GM23248 (cell line): Measurements from ENCODE around the gene ZNF615. TPM values are rescaled to one million over a fixed set of nuclear protein-coding genes. Genes with fewer than 3 reads are reported as not detected.
"Not testable (repeated sequence)": the region's sequence is repeated elsewhere in the genome, so short reads cannot be mapped to it uniquely, and the experiment has no call there.

ENCODE experiments used
- DNase-seq: peaks from one replicate; pipeline ENCODE4 v3.0.0-alpha.2; 2015
- H2AFZ ChIP-seq: fragments of 200-600 bp; sonication (generic); 2 replicates; pipeline ENCODE4 v1.6.1; 2016; ENCODE audit warnings: antibody characterized with exemption
- H3F3A ChIP-seq: fragments of 200-600 bp; sonication (generic); 2 replicates; pipeline ENCODE4 v1.6.1; 2016; ENCODE audit warnings: mild to moderate bottlenecking, antibody characterized with exemption, mixed run types; ENCODE audit not compliant: insufficient read depth
- H3K27ac ChIP-seq: fragments of 200-600 bp; sonication (generic); 2 replicates; pipeline ENCODE4 v1.5.1; 2016; ENCODE audit warnings: mild to moderate bottlenecking
- H3K27me3 ChIP-seq: fragments of 200-600 bp; sonication (generic); replicated peaks from 2 replicates; pipeline ENCODE4 v1.6.1; 2016; ENCODE audit warnings: mild to moderate bottlenecking; ENCODE audit not compliant: insufficient read depth
- H3K36me3 ChIP-seq: fragments of 200-600 bp; sonication (generic); 2 replicates; pipeline ENCODE4 v1.6.1; 2016; ENCODE audit warnings: low read depth, mild to moderate bottlenecking
- H3K4me1 ChIP-seq: fragments of 200-600 bp; sonication (generic); 2 replicates; pipeline ENCODE4 v1.6.1; 2016; ENCODE audit warnings: mild to moderate bottlenecking; ENCODE audit not compliant: insufficient read depth
- H3K4me2 ChIP-seq: fragments of 200-600 bp; sonication (generic); one replicate; pipeline ENCODE4 v1.6.1; 2016; ENCODE audit warnings: mild to moderate bottlenecking; ENCODE audit not compliant: unreplicated experiment
- H3K4me3 ChIP-seq: fragments of 200-600 bp; sonication (generic); 2 replicates; pipeline ENCODE4 v1.5.1; 2016; ENCODE audit warnings: mild to moderate bottlenecking
- H3K79me2 ChIP-seq: fragments of 200-600 bp; sonication (generic); 2 replicates; pipeline ENCODE4 v1.6.1; 2016; ENCODE audit warnings: mild to moderate bottlenecking; ENCODE audit not compliant: insufficient read depth
- H3K9ac ChIP-seq: fragments of 200-600 bp; sonication (generic); 2 replicates; pipeline ENCODE4 v1.6.1; 2016; ENCODE audit warnings: mild to moderate bottlenecking
- H3K9me2 ChIP-seq: fragments of 200-600 bp; sonication (generic); 2 replicates; pipeline ENCODE4 v1.6.1; 2016; ENCODE audit warnings: mixed run types, mild to moderate bottlenecking, moderate library complexity; ENCODE audit not compliant: insufficient read depth
- H3K9me3 ChIP-seq: fragments of 200-600 bp; sonication (generic); one replicate; pipeline ENCODE4 v1.6.1; 2017; ENCODE audit warnings: low read depth
- H4K20me1 ChIP-seq: fragments of 200-600 bp; sonication (generic); 2 replicates; pipeline ENCODE4 v1.6.0; 2016; ENCODE audit not compliant: insufficient read depth
- EZH2 ChIP-seq: fragments of 200-600 bp; sonication (generic); IDR thresholded peaks from 2 replicates; pipeline ENCODE4 v1.6.1; 2018; ENCODE audit warnings: antibody characterized with exemption, mild to moderate bottlenecking; ENCODE audit not compliant: insufficient read depth, poor library complexity, severe bottlenecking
- EZH2phosphoT487 ChIP-seq: fragments of 200-600 bp; sonication (generic); IDR thresholded peaks from 2 replicates; pipeline ENCODE4 v1.6.1; 2018; ENCODE audit warnings: antibody characterized with exemption, moderate library complexity, mild to moderate bottlenecking, low read depth; ENCODE audit not compliant: insufficient read depth
- WGBS, 2 experiments: methylation state at CpG; one replicate each; pipeline ENCODE4 v1.1.6; 2015 to 2017; ENCODE audit warnings: low lambda C conversion rate in 2 of 2, low coverage in 1 of 2; ENCODE audit errors: missing lambda C conversion rate in 2 of 2; 5-methylcytosine and 5-hydroxymethylcytosine counted together
- in situ Hi-C: fragments of 300-500 bp; cut with MboI; formaldehyde crosslinking; loops from 2 replicates; pipeline ENCODE4 v1.15.0; 2020
- polyA plus RNA-seq: library from polyadenylated mRNA; unstranded; fragments of >200 nt; fragmentation: Nextera tagmentation; extraction: Ambion mirVana; gene quantifications from 2 replicates; pipeline ENCODE4 v1.2.1, GENCODE V29; 2016
- total RNA-seq: library from RNA; depleted of rRNA; stranded (reverse); fragments of >200 nt; shearing (Covaris generic); gene quantifications from 2 replicates; pipeline ENCODE4 v1.2.3, GENCODE V29; 2014

Gene ZNF615
- total and polyA plus RNA-seq, 2 experiments from 2014 or later, result 4.6 to 6.9 TPM

DNA sequence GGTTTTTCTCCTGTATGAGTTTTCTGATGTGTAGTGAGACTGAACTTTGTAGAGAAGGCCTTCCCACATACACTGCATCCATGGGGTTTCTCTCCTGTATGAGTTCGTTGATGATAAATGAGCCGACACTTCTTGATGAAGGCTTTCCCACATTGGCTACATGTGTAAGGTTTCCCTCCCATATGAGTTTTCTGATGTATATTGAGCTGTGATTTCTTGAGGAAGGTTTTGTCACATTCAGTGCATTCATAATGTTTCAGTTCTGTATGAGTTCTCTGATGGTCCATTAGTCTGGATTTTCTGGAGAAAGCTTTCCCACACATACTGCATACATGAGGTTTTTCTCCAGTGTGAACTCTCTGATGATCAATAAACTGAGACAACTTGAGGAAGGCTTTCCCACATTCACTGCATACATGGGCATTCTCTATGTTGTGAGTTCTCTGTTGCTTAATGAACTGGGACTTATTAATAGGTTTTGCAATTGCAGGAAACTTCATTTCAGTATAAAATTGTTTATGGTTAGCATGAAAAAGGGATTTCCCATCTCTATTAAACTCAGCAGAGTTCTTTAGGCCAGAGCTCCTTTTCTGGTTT lies 13.9 kb downstream of the ZNF615 start:
- DNase-seq, result peak; percentile 3
- Histone ChIP-seq H3K9me2 (no peaks in the 10 kb centered on the region), H3K4me2 (no peak overlapping the region), H3K9me3 (peaks cover 19% of the 10 kb centered on the region), H3K4me3 (no peak overlapping the region), H3F3A (no peaks in the 10 kb centered on the region), H3K27me3 (no peaks in the 10 kb centered on the region), H3K9ac (no peak overlapping the region), H3K79me2 (no peaks in the 10 kb centered on the region), H3K36me3 (peaks cover 78% of the 10 kb centered on the region), H3K27ac (no peak overlapping the region), H2AFZ (no peak overlapping the region), H4K20me1 (no peaks in the 10 kb centered on the region), H3K4me1 (no peaks in the 10 kb centered on the region)
- TF ChIP-seq EZH2, result no peak
- no peak for TF ChIP-seq EZH2phosphoT487
- 97 to 100% methylated on average over 2 of the region's 2 CpGs for WGBS, 2 experiments
- in situ Hi-C loops, result no loop called here

DNA sequence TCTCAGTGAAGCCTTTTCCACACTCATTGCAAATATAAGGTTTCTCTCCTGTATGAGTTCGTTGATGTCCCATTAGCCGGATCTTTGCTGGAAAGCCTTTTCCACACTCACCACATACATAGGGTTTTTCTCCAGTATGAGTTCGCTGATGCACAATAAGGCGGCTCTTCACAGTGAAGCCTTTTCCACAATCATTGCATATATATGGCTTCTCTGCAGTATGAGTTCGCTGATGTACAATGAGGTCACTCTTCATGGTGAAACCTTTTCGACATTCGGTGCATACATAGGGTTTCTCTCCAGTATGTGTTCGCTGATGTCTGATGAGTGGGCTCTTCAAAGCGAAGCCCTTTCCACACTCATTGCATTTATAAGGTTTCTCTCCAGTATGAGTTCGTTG lies 14.6 kb downstream of the ZNF615 start:
- DNase-seq, result no peak
- in situ Hi-C loops, result no loop called here
- H3K4me1 ChIP-seq, result no peaks in the 10 kb centered on the region
- H4K20me1 ChIP-seq, result no peaks in the 10 kb centered on the region
- no peak overlapping the region for H3K4me3 ChIP-seq
- H3K4me2 ChIP-seq, result no peak overlapping the region
- no peaks in the 10 kb centered on the region for H3K27me3 ChIP-seq
- H2AFZ ChIP-seq, result no peak overlapping the region
- H3F3A ChIP-seq, result no peaks in the 10 kb centered on the region
- peaks cover 19% of the 10 kb centered on the region for H3K9me3 ChIP-seq
- H3K79me2 ChIP-seq, result no peaks in the 10 kb centered on the region
- no peak overlapping the region for H3K27ac ChIP-seq
- peaks cover 71% of the 10 kb centered on the region for H3K36me3 ChIP-seq
- no peaks in the 10 kb centered on the region for H3K9me2 ChIP-seq
- no peak overlapping the region for H3K9ac ChIP-seq
- 96 to 97% methylated on average over 10 of the region's 10 CpGs for WGBS, 2 experiments
- no peak for TF ChIP-seq EZH2phosphoT487

DNA sequence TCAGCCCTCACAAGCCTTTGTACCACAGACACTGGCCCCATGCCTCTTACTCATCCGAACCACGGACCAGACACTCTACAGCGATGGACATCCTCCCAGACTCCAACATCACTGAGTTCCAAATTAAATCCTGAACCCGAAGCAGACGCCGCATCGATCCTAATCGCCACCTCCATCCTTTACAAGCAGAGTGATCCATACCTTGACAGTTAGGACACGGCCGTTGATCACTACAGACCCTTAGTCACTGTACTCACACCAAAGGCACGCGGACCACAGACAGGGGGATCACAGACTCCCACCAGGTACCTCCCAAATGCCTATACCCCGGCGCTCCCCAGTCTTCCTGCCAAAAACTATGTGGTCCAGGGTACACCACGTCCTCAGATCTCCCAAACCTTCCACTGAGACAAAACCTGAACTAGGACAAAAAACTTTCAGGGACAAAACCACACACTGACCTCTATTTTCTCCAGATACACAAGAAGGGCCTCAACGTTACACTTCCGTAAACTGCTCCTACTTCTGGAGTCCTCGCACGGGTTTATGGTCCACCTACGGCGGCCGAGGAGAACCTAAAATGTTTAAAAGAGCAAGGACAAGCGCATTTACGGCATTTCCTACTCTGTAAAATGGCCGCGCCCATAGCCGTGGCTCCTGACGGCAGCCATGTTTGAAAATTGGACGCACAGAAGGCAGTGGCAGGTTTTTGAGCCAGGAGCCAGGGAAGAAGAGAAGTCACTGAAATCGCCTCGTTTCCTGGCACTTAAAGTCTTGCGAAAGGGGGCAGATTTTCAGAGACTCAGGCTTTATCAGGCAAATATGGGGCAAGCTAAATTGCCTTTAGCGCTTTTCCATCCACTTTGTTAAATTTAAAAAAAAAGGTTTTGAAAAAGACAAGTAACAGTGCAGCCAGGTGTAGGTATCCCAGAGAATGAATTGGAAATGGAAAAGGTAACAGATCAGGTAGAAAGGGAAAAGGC lies 21.4 kb downstream of the ZNF615 start, which contains the start of gene ZNF350:
Gene ZNF350 (minus strand): TSS at position 532 of the 983 bp plus-strand sequence. CDS start 12,480 bp downstream, outside the sequence.
- H2AFZ ChIP-seq, result peak within 1 kb of the TSS; percentile 89
- H3K4me3 ChIP-seq, result peak within 1 kb of the TSS; percentile 98
- H3K36me3 ChIP-seq, result peaks cover 4% of the 10 kb centered on the region; the same call in 1 of the 2 replicates
- no peak for TF ChIP-seq EZH2
- TF ChIP-seq EZH2phosphoT487, result no peak
- peaks cover 50% of the 10 kb centered on the region for H3K79me2 ChIP-seq
- in situ Hi-C loops, result no loop called here
- H3K9me2 ChIP-seq, result no peaks in the 10 kb centered on the region
- H4K20me1 ChIP-seq, result no peaks in the 10 kb centered on the region
- no peaks in the 10 kb centered on the region for H3K9me3 ChIP-seq
- H3K4me1 ChIP-seq, result peaks cover 9% of the 10 kb centered on the region; the same call in 1 of the 2 replicates
- peak within 1 kb of the TSS; percentile 85 for H3K27ac ChIP-seq
- no peaks in the 10 kb centered on the region for H3F3A ChIP-seq
- 1% methylated on average over 33 of the region's 33 CpGs for WGBS, 2 experiments
- H3K27me3 ChIP-seq, result no peaks in the 10 kb centered on the region
- H3K4me2 ChIP-seq, result peak within 1 kb of the TSS; percentile 88
- peak within 1 kb of the TSS; percentile 98 for H3K9ac ChIP-seq
- peak; percentile 98 for DNase-seq

DNA sequence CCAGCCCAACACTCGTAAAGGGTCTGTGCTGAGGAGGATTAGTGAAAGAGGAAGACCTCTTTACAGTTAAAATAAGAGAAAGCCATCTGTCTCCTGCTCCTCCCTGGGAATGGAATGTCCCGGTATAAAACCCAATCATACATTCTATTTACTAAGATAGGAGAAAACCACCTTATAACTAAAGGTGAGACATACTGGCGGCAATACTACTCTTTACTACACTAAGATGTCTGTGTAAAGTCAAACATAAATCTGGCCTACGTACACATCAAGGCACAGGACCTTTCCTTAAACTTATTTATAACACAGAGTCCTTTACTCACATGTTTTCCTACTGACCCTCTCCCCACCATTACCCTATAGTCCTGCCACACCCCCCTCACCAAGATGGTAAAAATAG lies 24.6 kb downstream of the ZNF615 start:
- Histone ChIP-seq H3K27ac (no peak overlapping the region), H3F3A (no peaks in the 10 kb centered on the region), H3K79me2 (peaks cover 82% of the 10 kb centered on the region), H3K4me1 (peaks cover 9% of the 10 kb centered on the region; the same call in 1 of the 2 replicates), H3K9ac (no peak overlapping the region), H3K4me2 (no peak overlapping the region), H2AFZ (no peak overlapping the region), H3K27me3 (no peaks in the 10 kb centered on the region), H3K9me2 (no peaks in the 10 kb centered on the region), H3K4me3 (no peak overlapping the region), H4K20me1 (no peaks in the 10 kb centered on the region), H3K9me3 (no peaks in the 10 kb centered on the region), H3K36me3 (peaks cover 10% of the 10 kb centered on the region; the same call in 1 of the 2 replicates)
- DNase-seq, result no peak
- no peak for TF ChIP-seq EZH2phosphoT487
- no peak for TF ChIP-seq EZH2
- in situ Hi-C loops, result no loop called here
- 80 to 83% methylated on average over 4 of the region's 4 CpGs for WGBS, 2 experiments

DNA sequence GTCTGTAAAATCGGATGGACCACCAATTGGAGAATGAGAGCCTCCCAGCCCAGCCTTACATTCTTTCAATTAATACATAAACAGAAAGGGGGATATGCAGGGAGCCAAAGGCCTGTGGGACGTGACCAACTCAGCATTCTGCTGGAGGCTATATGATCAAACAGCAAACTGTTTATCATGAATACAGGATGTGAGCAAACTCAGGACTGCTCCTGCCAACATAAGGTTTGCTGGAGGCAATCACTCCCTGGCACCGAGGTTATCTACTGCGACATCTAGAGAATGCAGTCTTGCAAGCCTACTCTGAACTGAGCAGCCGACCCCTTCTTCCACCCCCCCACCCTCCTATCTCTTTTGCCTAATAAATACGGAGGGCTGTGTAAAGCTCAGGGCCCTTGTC lies 27.1 kb downstream of the ZNF615 start:
- 95 to 97% methylated on average over 4 to 6 of the region's 6 CpGs for WGBS, 2 experiments
- H3K9ac ChIP-seq, H3K27me3 ChIP-seq, H3F3A ChIP-seq, H3K27ac ChIP-seq, H3K9me2 ChIP-seq, H4K20me1 ChIP-seq, in situ Hi-C loops, DNase-seq, H2AFZ ChIP-seq, H3K4me3 ChIP-seq, H3K9me3 ChIP-seq, H3K4me1 ChIP-seq, H3K4me2 ChIP-seq: not testable (repeated sequence)
- peaks cover 10% of the 10 kb centered on the region; the same call in 1 of the 2 replicates for H3K36me3 ChIP-seq
- H3K79me2 ChIP-seq, result peaks cover 99% of the 10 kb centered on the region
